Fibroblast of villous mesenchyme (primary cell): ENCODE results near the gene DTNA. TPM values are rescaled to one million over a fixed set of nuclear protein-coding genes. Genes with fewer than 3 reads are reported as not detected.
A peak's percentile ranks its signal among the peaks of the same experiment; 100 is the strongest.

Source experiments
- DNase-seq: peaks from one replicate; pipeline ENCODE4 v3.0.0-alpha.2; 2010; ENCODE audit warnings: low read depth
- H3K4me3 ChIP-seq: 2 replicates; pipeline ENCODE4 v1.5.1; 2011; ENCODE audit warnings: low read depth, mild to moderate bottlenecking, low read length
- CTCF ChIP-seq: IDR thresholded peaks from 2 replicates; pipeline ENCODE4 v1.5.1; 2012; ENCODE audit warnings: low read depth, mild to moderate bottlenecking, low read length; ENCODE audit not compliant: insufficient read depth
- total RNA-seq: library from RNA; depleted of rRNA; stranded (reverse); fragments of >200 nt; gene quantifications from 2 replicates; pipeline ENCODE4 v1.2.3, GENCODE V29; 2012

Gene DTNA
- total RNA-seq, 1 donor = 18.1 TPM

GRCh38 chr18:34867520-34867919, 157.4 kb downstream of the DTNA start:
- TF ChIP-seq CTCF = peak; percentile 40
- no peak overlapping the region for H3K4me3 ChIP-seq
- peak; percentile 8 for DNase-seq

DNA sequence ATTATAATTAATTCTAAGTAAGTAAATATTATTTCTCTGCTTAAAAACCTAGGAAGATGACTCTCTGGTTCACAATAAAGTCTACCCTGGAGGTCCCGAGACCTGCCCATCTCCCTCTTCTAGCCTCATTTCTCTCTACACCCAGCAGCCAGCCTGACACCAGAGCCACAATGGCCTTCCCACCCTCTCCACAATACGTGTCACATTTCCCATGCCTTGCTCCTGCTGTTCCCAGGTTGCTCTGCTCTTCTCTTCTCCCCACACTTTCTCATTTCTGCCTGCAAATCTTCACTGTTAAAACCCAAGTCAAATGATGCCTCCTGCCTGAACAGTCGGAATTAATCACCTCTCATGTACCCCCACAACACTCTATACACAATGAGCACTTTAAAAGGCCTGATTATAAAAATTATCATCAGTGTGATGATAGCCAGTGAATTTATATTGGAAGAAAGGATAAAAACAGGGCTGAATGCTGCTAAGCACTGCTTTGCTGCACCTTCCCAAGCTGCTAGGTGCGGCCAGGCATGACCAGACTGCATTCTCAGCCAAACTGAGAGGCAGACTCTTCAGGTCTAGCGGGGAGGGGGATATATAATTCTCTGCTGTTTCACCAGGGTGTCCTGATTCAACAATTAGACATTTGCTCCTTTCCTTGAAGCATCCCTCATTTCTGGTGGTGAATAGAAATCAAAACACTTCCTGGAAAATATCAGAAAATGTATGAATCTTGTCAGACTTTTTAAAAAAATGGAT, 160.6 kb downstream of the DTNA start:
- no peak overlapping the region for H3K4me3 ChIP-seq
- TF ChIP-seq CTCF = no peak
- DNase-seq = no peak

DNA sequence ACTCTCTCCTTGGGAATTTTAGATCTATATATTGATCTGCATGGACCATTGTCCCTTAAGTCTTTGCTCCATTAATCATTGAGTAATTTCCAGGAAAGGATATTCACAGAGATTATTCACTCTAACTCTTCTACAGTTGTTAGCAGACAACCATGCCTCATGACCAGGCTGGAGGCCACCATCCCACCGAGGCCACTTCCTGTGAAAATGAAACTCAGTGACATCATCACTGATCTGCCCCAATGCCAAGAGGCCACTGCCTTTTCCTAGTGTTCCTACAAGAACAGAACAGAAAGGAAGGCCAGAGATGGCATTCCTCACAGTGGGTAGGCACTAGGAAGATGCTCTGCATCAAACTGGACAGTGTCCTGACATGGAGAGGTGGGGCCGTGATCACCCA, 161.3 kb downstream of the DTNA start:
- no peak for TF ChIP-seq CTCF
- DNase-seq = no peak
- H3K4me3 ChIP-seq = no peak overlapping the region

DNA sequence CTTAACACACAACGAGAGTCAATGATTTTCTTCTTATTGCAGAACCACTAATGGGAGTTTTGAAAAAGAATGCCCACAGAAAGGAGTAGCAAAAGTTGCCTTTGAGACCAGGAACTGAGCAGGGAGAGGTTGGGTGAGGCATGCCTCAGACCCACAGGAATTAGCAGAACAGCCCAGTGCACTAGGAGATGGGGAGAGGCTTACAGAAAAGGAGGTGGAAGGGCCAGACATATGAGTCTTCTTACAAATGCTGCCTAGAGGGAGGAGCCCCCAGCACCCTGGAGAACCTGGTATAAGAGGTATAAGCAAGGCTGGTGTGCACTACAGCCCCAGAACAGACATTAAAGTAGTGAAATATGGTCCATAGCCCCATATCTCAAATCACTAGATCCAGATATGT, 162.0 kb downstream of the DTNA start:
- DNase-seq = no peak
- no peak overlapping the region for H3K4me3 ChIP-seq
- TF ChIP-seq CTCF = no peak

- no peak for DNase-seq
- no peak for TF ChIP-seq CTCF
- no peak overlapping the region for H3K4me3 ChIP-seq
Observed at GRCh38 chr18:34873986-34874580, 164.0 kb downstream of the DTNA start.

DNA sequence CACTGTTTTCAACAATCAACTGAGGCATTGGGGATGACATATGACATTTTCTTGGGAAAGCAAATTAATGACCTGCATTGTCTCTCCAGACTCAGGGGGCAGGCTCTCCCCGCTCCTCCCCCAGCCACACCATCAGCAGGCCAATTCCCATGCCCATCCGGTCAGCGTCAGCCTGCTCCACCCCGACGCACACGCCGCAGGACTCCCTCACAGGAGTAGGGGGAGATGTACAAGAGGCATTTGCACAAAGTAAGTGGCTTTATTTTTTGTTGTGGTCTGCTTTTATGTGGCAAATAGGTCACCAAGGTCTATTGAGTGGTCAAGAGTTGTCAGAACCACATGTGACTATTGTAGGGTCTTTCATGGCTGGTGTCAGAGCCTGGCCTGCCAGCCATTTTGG, 165.1 kb downstream of the DTNA start:
- no peak for TF ChIP-seq CTCF
- no peak overlapping the region for H3K4me3 ChIP-seq
- no peak for DNase-seq
